LNCaP clone FGC (cell line): Measurements from ENCODE around the gene TAF4.

Experiments used
- DNase-seq: peaks from one replicate; pipeline ENCODE4 v3.0.0-alpha.2; 2011; ENCODE audit warnings: low read depth
- H3K4me3 ChIP-seq: 2 replicates; pipeline ENCODE4 v1.5.1; 2011; ENCODE audit warnings: mild to moderate bottlenecking, low read depth, low read length, control low read depth
- TF ChIP-seq, protein P1 (sequence below): IDR thresholded peaks from 2 replicates; pipeline ENCODE4 v1.5.1; 2012; ENCODE audit warnings: mild to moderate bottlenecking; ENCODE audit not compliant: control insufficient read depth, insufficient read depth; ENCODE audit errors: extremely low read depth

Gene TAF4

DNA sequence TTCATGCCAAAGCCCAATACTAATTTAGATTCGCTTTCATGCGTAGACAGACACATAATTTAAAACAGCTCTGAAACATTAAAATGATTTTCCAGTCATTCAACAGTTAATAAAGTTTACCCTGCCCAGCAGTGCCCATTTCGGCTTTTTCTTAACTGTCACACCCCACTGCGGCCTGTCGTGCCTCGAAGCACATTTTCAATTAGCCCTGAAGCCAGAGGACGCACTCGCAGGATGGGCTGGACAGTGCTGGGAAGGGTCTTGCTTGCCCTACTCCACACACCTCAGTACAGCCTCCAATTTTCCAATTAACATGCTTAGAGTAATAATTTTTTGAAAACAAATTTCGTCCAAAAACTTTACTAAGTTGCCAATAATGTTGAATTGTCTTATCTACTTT is 35.3 kb downstream of the TAF4 start:
- TF ChIP-seq, protein P1, sequence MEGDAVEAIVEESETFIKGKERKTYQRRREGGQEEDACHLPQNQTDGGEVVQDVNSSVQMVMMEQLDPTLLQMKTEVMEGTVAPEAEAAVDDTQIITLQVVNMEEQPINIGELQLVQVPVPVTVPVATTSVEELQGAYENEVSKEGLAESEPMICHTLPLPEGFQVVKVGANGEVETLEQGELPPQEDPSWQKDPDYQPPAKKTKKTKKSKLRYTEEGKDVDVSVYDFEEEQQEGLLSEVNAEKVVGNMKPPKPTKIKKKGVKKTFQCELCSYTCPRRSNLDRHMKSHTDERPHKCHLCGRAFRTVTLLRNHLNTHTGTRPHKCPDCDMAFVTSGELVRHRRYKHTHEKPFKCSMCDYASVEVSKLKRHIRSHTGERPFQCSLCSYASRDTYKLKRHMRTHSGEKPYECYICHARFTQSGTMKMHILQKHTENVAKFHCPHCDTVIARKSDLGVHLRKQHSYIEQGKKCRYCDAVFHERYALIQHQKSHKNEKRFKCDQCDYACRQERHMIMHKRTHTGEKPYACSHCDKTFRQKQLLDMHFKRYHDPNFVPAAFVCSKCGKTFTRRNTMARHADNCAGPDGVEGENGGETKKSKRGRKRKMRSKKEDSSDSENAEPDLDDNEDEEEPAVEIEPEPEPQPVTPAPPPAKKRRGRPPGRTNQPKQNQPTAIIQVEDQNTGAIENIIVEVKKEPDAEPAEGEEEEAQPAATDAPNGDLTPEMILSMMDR = no peak
- no peak for DNase-seq
- H3K4me3 ChIP-seq = no peak overlapping the region

DNA sequence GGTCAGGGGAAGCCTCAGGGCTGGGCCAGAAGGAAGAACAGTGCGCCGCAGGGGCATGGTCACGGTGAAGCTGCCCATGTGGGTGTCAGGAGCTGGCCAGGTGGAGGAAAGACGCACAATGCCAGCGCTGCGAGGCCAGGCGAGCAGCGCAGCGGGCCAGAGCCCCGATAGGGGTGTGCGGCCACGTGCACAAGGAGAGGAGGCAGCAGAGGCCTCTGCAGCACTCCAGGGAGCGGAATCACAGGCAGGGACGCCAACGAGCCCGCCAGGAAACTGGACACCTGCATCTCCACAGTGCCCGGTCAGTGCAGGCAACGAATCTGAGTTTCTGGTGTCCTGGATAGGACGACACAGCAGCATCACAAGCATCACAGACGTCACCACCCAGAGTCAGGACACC is 35.7 kb downstream of the TAF4 start:
- TF ChIP-seq, protein P1 = no peak
- DNase-seq = no peak
- no peak overlapping the region for H3K4me3 ChIP-seq

DNA sequence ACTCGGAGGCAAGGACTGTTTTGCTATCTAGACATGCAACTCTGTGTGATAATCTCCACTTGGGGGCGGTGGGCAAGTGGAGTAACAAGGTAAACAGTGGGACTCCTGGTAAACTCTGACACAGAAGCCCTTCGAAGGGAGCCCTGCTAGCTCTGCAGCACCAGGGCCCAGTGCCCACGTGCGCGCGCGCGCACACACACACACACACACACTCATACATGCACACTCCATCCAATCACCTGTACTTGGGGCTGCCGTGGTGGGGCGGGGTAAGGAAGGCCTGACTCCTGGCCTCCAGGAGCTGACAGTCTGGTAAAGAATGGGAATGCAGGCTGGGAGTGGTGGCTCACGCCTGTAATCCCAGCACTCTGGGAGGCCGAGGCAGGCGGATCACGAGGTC is 36.4 kb downstream of the TAF4 start:
- TF ChIP-seq, protein P1 = no peak
- no peak for DNase-seq
- no peak overlapping the region for H3K4me3 ChIP-seq

DNA sequence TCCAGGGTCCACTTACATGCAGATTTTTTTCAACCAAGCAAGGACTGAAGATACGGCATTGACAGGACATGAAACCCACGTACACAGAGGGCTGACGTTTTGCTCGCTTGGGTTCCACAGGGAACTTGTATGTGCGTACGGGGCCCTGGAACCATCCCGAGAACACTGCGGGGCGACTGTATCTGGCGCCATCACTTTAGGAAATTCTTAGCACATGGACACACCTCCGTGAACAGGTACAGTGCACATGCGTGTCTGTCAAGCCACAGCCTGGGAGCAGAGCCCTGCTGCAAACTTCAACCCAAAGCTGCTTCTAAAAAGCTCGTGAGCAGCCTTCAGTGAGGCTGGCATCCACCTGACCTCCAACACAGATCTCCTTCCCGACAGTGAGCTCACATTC is 37.3 kb downstream of the TAF4 start:
- TF ChIP-seq, protein P1 = no peak

DNA sequence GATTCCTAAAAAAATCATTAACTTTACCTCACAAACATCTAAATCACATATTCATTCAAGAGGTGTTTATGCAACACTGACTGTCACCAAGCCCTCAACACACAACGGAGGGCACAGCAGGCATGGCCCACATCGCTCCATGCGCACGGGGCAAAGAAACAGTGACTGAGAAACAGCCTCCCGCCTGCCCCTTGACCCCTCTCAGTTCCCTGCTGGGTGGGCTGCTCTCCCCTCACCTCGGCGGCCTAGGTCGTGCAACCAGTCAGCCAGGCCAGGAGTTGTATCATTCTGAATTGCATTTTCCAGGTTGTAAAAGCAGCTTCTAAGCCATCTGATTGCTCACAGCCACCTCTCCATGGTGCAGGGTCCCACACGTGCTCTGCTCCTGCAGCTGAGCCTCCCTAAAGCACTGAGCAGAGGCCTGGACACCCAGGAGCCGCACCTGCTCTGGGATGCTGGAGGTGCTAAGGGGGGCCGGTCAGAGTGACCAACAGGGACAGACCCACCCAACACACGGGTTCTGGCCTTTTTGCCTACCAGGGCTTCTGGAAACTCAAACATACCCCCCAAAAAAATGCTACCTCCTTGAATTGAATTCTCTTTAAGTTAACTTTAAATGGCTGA is 37.9 kb downstream of the TAF4 start:
- no peak overlapping the region for H3K4me3 ChIP-seq
- DNase-seq = no peak
- TF ChIP-seq, protein P1 = no peak

More for the DNA sequence above, 37.3 kb downstream of the TAF4 start:
- no peak for DNase-seq
- no peak overlapping the region for H3K4me3 ChIP-seq

DNA sequence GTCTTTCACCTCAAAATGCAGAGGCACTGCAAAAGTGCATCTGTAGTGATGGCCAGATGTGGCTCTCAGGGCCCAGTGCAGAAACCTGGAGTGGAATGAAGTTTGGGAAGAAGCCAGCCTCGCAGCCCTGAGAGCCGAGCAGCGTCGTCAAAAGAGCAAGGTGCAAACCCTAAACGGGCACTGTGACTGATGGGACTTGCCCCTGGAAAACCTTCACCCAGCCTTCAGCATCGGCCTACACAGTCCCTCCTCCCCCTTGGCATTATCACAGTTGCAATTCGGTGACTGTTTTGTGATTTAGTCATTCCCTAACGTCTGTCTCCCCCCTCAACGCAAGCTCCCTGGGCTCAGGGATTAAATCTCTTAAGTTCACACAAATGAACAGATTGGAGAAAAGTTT is 38.6 kb downstream of the TAF4 start:
- DNase-seq = no peak
- TF ChIP-seq, protein P1 = no peak
- H3K4me3 ChIP-seq = no peak overlapping the region

DNA sequence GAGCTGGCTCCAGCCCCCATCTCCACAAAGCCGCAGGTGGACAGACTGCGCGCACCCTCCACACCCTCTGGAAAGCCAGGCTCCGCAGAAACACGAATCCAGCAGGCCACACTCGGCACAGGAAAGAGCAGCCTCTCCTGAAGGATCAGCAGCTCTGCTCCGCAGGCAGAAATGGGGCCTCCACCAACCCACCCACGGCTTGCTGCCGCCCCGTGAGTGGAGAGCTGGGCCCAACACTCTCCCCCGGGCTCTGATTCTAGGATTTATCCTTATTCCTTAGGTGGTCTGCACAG is 39.2 kb downstream of the TAF4 start:
- no peak overlapping the region for H3K4me3 ChIP-seq
- DNase-seq = no peak
- TF ChIP-seq, protein P1 = no peak
